NOMO-1 treated with DMSO at 0.1 percent for 48 hours (cell line): Measurements from ENCODE around the gene SPAG6.
"Not testable (repeated sequence)": the region's sequence is repeated elsewhere in the genome, so short reads cannot be mapped to it uniquely, and the experiment has no call there.

Source experiments
- DNase-seq: peaks from one replicate; lab custom pipeline; 2025; ENCODE audit not compliant: unreplicated experiment; lab: John Stamatoyannopoulos, UW

Gene SPAG6

DNA sequence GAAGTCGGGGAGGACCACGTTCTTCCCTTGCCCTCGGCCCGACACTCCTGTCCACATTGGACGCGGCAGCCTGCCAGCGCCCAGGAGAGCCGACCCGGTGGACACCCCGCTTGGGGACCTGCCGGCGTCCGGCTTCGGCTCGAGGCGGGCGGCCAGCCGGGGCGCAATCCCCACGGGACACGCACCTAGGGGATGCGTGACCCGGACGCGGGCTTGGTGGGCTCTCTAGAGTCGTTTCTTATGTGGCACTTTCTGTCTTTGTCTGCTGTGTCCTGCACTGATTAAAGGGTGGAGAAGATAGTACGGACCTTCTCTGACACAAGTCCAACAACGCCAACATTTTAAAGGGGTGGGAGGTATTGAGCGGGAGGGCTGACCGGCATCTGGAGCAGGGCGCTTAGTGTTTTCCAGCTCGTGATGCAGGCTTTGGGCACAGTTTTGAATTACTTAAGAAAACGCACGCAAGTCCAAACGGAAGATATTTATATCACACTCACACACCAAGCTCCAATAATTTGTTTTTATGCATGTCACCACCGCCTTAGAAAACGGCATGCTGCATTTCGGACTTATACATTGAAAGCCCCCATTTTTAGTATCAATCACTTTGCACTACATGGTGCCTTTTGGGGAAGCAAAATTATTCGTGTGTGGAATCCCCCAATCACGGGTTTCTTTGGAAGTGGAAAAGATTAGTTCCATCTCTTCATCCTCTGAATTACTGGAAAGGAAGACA is 3.9 kb upstream of the SPAG6 start:
- DNase-seq = peak; percentile 53

- no peak for DNase-seq
These were observed 3.4 kb upstream of the SPAG6 start for GRCh38 chr10:22341926-22342196.

- DNase-seq = peak; percentile 23
These were observed 2.9 kb upstream of the SPAG6 start for GRCh38 chr10:22342421-22342820.

DNA sequence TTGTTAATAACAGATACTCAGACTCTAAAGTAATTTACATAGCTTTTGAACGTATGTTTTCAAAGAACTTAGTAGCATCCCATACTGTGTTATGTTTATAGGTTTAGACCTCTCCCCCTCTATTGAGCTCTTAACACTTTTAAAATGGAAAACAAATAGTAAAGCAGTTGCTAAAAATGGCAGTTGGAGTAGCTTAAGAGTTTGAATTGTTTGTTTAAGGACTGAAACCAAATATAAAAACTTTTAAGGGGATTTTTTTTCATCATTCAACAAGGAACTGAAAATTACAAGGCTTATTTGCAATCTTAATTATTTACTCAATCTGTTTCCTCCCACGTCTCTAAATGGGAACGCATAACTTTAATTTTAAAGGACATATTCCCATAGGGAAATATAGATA is 1.6 kb upstream of the SPAG6 start:
- no peak for DNase-seq

GRCh38 chr10:22344249-22344648 is 1.0 kb upstream of the SPAG6 start:
- peak; percentile 30 for DNase-seq

- DNase-seq = no peak
These were observed 455 bp upstream of the SPAG6 start for GRCh38 chr10:22344781-22345300.

GRCh38 chr10:22346096-22346661 is 883 bp downstream of the SPAG6 start:
- no peak for DNase-seq

- DNase-seq = no peak
These were observed 4.5 kb downstream of the SPAG6 start for GRCh38 chr10:22349755-22350154.

DNA sequence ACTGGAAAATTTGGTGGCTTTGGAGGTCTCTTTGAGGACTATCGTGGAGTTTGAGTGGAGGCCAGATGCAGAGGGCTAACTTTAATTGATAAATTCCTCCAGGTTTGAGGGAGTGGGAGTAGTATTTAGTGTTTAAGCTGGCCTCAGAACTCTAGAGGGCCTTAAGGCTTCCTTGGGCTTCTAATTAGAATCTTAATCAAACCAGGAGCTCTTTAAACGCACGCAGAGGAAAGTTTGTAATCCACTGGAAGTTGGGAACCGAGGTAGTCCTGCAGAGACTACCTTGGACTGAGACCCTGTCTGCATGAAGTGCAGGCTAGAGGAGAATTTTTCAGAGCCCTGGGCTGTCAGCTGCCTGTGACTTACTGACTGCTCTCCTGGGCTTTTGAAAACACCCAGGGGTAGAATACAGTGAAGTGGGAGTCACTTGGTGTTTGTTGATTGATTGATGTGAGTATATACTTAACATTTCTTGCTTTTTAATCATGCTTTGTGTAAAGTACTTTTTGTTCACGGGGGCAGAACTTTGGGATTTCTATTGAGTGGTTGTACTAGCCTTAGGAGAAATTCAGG is 5.9 kb downstream of the SPAG6 start:
- DNase-seq = no peak

- no peak for DNase-seq
These were observed 11.1 kb downstream of the SPAG6 start for GRCh38 chr10:22356324-22356873.

GRCh38 chr10:22357770-22358169 is 12.5 kb downstream of the SPAG6 start:
- not testable (repeated sequence) for DNase-seq

DNA sequence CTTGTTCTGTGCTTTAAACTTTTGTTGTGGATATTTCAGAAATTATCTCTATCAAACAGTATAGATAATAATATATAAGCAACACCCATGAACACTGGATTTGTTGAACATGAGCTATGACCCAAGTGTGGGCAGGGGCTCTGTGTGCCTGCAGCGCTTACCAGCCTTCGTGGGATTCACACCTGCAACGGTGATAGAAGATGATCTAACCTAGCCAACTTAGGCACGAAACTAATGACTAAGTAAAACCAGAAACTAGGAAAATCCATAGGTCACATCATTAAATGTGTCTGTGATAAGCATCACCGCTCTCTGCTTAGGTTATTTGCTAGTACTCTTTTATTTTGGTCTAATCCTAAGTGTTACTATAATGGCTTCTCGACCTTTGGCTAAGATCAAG is 18.0 kb downstream of the SPAG6 start:
- no peak for DNase-seq

DNA sequence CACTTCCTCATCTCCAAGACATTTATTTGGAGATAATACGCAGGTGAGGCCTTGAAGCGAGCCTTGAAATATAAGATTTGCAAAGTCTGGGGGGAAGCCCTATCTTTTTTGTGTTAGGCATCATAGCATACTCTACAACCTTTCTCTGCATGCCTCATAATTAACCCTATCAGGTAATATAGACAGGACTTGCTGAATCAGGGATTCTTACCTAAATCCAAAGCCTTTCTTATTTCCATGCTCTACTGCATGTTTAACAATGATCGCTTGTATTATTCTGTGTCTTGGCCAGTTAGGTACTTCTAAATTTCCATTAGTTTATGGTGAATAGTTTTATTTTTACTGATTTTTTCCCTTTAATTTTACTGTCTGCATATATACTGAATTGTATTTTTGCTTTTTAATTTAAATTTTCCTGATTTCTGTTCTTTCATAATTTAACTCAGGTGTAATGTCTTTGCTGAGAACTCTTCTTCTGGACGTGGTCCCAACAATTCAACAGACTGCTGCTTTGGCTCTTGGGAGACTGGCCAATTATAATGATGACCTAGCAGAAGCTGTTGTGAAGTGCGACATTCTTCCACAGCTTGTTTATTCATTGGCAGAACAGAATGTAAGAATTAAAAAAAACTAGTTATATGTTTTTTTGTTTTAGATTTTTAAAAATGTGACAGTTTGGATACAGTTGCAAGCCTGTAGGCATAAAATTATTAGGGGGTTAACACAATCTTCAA is 19.3 kb downstream of the SPAG6 start:
- DNase-seq = no peak

- DNase-seq = peak; percentile 82
These were observed 19.9 kb downstream of the SPAG6 start for GRCh38 chr10:22365233-22365632.

- no peak for DNase-seq
These were observed 20.5 kb downstream of the SPAG6 start for GRCh38 chr10:22365644-22366434.

GRCh38 chr10:22366435-22366703 is 21.1 kb downstream of the SPAG6 start:
- no peak for DNase-seq

- no peak for DNase-seq
These were observed 21.5 kb downstream of the SPAG6 start for GRCh38 chr10:22366771-22367170.

- DNase-seq = no peak
These were observed 22.2 kb downstream of the SPAG6 start for GRCh38 chr10:22367471-22367870.

GRCh38 chr10:22368402-22368801 is 23.1 kb downstream of the SPAG6 start:
- no peak for DNase-seq

- DNase-seq = no peak
These were observed 23.7 kb downstream of the SPAG6 start for GRCh38 chr10:22368981-22369380.

- DNase-seq = peak; percentile 93
These were observed 24.3 kb downstream of the SPAG6 start for GRCh38 chr10:22369434-22370072.
